Smooth muscle cell (in vitro differentiated cells): Measurements from ENCODE around the gene LARGE1. TPM values are rescaled to one million over a fixed set of nuclear protein-coding genes. Genes with fewer than 3 reads are reported as not detected.
A peak's percentile ranks its signal among the peaks of the same experiment; 100 is the strongest.

ENCODE experiments used
- DNase-seq: peaks from one replicate; lab custom pipeline; 2025; ENCODE audit not compliant: unreplicated experiment; lab: John Stamatoyannopoulos, UW
- H2AFZ ChIP-seq: fragments of 200-600 bp; sonication (generic); 2 replicates; pipeline ENCODE4 v1.6.0; 2016; ENCODE audit warnings: antibody characterized with exemption, low read depth, mild to moderate bottlenecking
- H3F3A ChIP-seq: fragments of 200-600 bp; sonication (generic); 2 replicates; pipeline ENCODE4 v1.6.0; 2017; ENCODE audit warnings: antibody characterized with exemption, low read depth
- H3K27ac ChIP-seq: fragments of 200-600 bp; sonication (generic); 2 replicates; pipeline ENCODE4 v1.5.1; 2016; ENCODE audit warnings: low read depth, mild to moderate bottlenecking
- H3K27me3 ChIP-seq: fragments of 200-600 bp; sonication (generic); 2 replicates; pipeline ENCODE4 v1.6.1; 2016; ENCODE audit warnings: low read depth, mild to moderate bottlenecking
- H3K36me3 ChIP-seq: fragments of 200-600 bp; sonication (generic); 2 replicates; pipeline ENCODE4 v1.5.1; 2016; ENCODE audit warnings: low read depth
- H3K4me1 ChIP-seq: fragments of 200-600 bp; sonication (generic); 2 replicates; pipeline ENCODE4 v1.5.1; 2016; ENCODE audit warnings: low read depth
- H3K4me2 ChIP-seq: fragments of 200-600 bp; sonication (generic); 2 replicates; pipeline ENCODE4 v1.6.0; 2016; ENCODE audit warnings: mild to moderate bottlenecking
- H3K4me3 ChIP-seq: fragments of 200-600 bp; sonication (generic); 2 replicates; pipeline ENCODE4 v1.5.1; 2016; ENCODE audit warnings: mild to moderate bottlenecking
- H3K79me2 ChIP-seq: fragments of 200-600 bp; sonication (generic); 2 replicates; pipeline ENCODE4 v1.6.0; 2016; ENCODE audit warnings: low read depth, mild to moderate bottlenecking
- H3K9ac ChIP-seq: fragments of 200-600 bp; sonication (generic); 2 replicates; pipeline ENCODE4 v1.6.0; 2016; ENCODE audit warnings: low read depth
- H3K9me3 ChIP-seq: fragments of 200-600 bp; sonication (generic); replicated peaks from 2 replicates; pipeline ENCODE4 v1.5.1; 2016; ENCODE audit warnings: low read depth
- H4K20me1 ChIP-seq: fragments of 200-600 bp; sonication (generic); 2 replicates; pipeline ENCODE4 v1.6.0; 2016; ENCODE audit warnings: low read depth
- CTCF ChIP-seq: fragments of 200-600 bp; sonication (generic); IDR thresholded peaks from 2 replicates; pipeline ENCODE4 v1.5.1; 2017; ENCODE audit warnings: borderline replicate concordance, mild to moderate bottlenecking, antibody characterized with exemption; ENCODE audit not compliant: insufficient read depth, poor library complexity, severe bottlenecking
- WGBS: methylation state at CpG from one replicate; pipeline ENCODE4 v1.1.7; 2016; ENCODE audit warnings: low lambda C conversion rate; 5-methylcytosine and 5-hydroxymethylcytosine counted together
- polyA plus RNA-seq: library from polyadenylated mRNA; unstranded; fragments of >200 nt; fragmentation: Nextera tagmentation; extraction: Ambion mirVana; gene quantifications from 2 replicates; pipeline ENCODE4 v1.2.1, GENCODE V29; 2016
- total RNA-seq: library from RNA; depleted of rRNA; stranded (reverse); fragments of >200 nt; gene quantifications from 2 replicates; pipeline ENCODE4 v1.2.3, GENCODE V29; 2014

Gene LARGE1
- total and polyA plus RNA-seq, 2 experiments from 2014 or later, result 11.9 to 18.0 TPM

GRCh38 chr22:33786149-33786548, 134.1 kb downstream of the LARGE1 start:
- H3K9me3 ChIP-seq, result no peaks in the 10 kb centered on the region
- DNase-seq, result no peak
- H3K27me3 ChIP-seq, result no peaks in the 10 kb centered on the region
- no peak overlapping the region for H3K9ac ChIP-seq
- H2AFZ ChIP-seq, result no peak overlapping the region
- H4K20me1 ChIP-seq, result no peaks in the 10 kb centered on the region
- no peaks in the 10 kb centered on the region for H3F3A ChIP-seq
- H3K4me2 ChIP-seq, result no peak overlapping the region
- H3K36me3 ChIP-seq, result no peaks in the 10 kb centered on the region
- no peak overlapping the region for H3K4me3 ChIP-seq
- peaks cover 5% of the 10 kb centered on the region for H3K79me2 ChIP-seq
- peaks cover 4% of the 10 kb centered on the region for H3K4me1 ChIP-seq
- no peak for TF ChIP-seq CTCF
- peak overlapping the region; percentile 58 for H3K27ac ChIP-seq

DNA sequence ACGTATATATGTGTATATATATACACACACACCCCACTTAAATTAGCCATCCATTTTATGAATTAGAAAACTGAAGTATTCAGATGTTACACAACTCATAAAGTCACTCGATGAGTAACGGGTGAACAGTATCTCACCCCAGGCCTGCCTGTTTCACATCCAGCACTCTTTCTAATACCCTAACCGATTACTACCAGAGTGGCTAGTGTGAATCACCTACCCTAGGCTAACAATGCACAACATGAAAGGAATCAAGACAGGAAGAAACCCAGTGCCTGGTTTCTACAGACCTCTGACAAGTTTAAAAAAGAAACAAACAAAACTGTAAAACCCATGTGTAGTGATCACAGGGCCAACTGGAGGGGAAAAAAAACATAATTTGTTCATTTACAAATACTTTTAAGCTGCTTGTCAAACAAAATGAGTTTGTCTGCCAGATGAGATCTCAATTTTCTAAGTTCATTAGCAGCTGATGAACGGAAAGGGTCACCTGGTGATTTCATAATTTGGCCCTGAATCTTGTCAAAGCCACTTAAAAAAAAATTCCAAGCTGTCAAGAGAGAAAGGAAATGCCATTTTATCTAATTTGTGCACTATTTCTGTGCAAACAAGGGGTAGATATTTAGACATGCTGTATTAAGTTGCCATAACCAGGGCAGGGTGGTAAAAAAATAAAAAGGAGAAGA, 134.8 kb downstream of the LARGE1 start:
- peak overlapping the region; percentile 51 for H3K4me2 ChIP-seq
- H3K79me2 ChIP-seq, result peaks cover 5% of the 10 kb centered on the region
- H3K36me3 ChIP-seq, result no peaks in the 10 kb centered on the region
- H3K4me1 ChIP-seq, result peaks cover 4% of the 10 kb centered on the region
- H3K9me3 ChIP-seq, result no peaks in the 10 kb centered on the region
- H4K20me1 ChIP-seq, result no peaks in the 10 kb centered on the region
- no peaks in the 10 kb centered on the region for H3K27me3 ChIP-seq
- DNase-seq, result no peak
- H2AFZ ChIP-seq, result no peak overlapping the region
- peak overlapping the region; percentile 58 for H3K27ac ChIP-seq
- WGBS, result 31% methylated on average over 5 of the region's 5 CpGs
- no peaks in the 10 kb centered on the region for H3F3A ChIP-seq
- no peak for TF ChIP-seq CTCF
- H3K9ac ChIP-seq, result no peak overlapping the region
- H3K4me3 ChIP-seq, result no peak overlapping the region

- Histone ChIP-seq H3F3A (no peaks in the 10 kb centered on the region), H3K9me3 (no peaks in the 10 kb centered on the region), H4K20me1 (no peaks in the 10 kb centered on the region), H2AFZ (no peak overlapping the region), H3K9ac (no peak overlapping the region), H3K36me3 (no peaks in the 10 kb centered on the region), H3K4me1 (peaks cover 4% of the 10 kb centered on the region), H3K79me2 (no peaks in the 10 kb centered on the region), H3K4me2 (peak overlapping the region; percentile 21), H3K27me3 (no peaks in the 10 kb centered on the region), H3K4me3 (no peak overlapping the region), H3K27ac (no peak overlapping the region)
- TF ChIP-seq CTCF, result no peak
- WGBS, result 38% methylated on average over 5 of the region's 5 CpGs
- DNase-seq, result no peak
Measured at GRCh38 chr22:33781411-33781810, 138.9 kb downstream of the LARGE1 start.

DNA sequence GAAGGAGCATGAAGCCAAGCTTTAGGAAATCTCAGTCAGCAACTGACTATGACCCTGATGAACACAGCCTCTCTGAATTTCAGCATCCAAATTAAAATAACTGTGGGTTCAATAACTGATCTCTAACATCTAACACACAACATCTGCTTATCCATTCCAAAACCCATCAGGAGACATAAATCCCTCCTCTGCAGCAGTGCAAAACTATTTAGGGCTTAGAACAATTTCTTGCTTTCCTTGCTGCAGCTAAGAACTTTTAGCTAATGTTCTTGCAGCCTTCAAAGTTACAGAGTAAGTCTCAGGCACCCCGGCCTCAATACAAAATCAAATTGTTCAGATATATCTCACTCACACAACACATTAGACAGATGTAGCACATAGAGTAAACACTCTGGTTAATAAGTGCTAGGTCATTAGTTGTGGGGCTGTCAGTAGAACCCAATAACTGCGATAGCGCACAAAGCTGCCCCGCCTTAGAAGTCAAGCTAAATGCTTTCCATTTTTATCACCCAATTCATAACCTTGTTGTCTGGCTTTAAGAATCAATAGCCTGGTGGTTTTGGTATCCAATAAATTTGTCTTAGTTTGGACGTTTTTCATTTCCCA, 139.6 kb downstream of the LARGE1 start:
- Histone ChIP-seq H3K4me3 (no peak overlapping the region), H3K36me3 (no peaks in the 10 kb centered on the region), H3K27ac (no peak overlapping the region), H3K9me3 (no peaks in the 10 kb centered on the region), H3F3A (no peaks in the 10 kb centered on the region), H3K4me1 (peaks cover 3% of the 10 kb centered on the region), H3K79me2 (no peaks in the 10 kb centered on the region), H3K4me2 (no peak overlapping the region), H3K9ac (no peak overlapping the region), H2AFZ (no peak overlapping the region), H3K27me3 (no peaks in the 10 kb centered on the region), H4K20me1 (no peaks in the 10 kb centered on the region)
- DNase-seq, result no peak
- 84% methylated on average over 5 of the region's 5 CpGs for WGBS
- TF ChIP-seq CTCF, result no peak
